Transverse colon (tissue), 3 donors: Measurements from ENCODE around the gene IGFBP1.

Experiments
- CTCF ChIP-seq, 5 experiments: fragments of 200-600 bp in 3 of 5; fragments of 450-650 bp in 2 of 5; sonication (generic) in 3 of 5; IDR thresholded peaks; 1 replicate in 2 of 5; 2 replicates in 3 of 5; pipeline ENCODE4 v1.5.1; 2016 to 2017; ENCODE audit warnings: antibody characterized with exemption in 5 of 5, inconsistent platforms in 3 of 5, mild to moderate bottlenecking in 2 of 5, moderate library complexity in 1 of 5
- POLR2A ChIP-seq: fragments of 450-650 bp; IDR thresholded peaks from one replicate; pipeline ENCODE4 v1.6.1; 2016; ENCODE audit warnings: antibody characterized with exemption, mild to moderate bottlenecking, moderate library complexity

- TF ChIP-seq CTCF (IDR thresholded peaks at IDR 0.05), result no peak
- no peak for TF ChIP-seq POLR2A
These were observed 13.7 kb upstream of the IGFBP1 start for GRCh38 chr7:45874408-45875131.
